ENCODE measurements around the gene TSPYL2. TPM values are rescaled to one million over a fixed set of nuclear protein-coding genes. Genes with fewer than 3 reads are reported as not detected.

Gene TSPYL2
- total RNA-seq, 2 donors from 2014 or later, result 6.2 to 11.6 TPM

DNA sequence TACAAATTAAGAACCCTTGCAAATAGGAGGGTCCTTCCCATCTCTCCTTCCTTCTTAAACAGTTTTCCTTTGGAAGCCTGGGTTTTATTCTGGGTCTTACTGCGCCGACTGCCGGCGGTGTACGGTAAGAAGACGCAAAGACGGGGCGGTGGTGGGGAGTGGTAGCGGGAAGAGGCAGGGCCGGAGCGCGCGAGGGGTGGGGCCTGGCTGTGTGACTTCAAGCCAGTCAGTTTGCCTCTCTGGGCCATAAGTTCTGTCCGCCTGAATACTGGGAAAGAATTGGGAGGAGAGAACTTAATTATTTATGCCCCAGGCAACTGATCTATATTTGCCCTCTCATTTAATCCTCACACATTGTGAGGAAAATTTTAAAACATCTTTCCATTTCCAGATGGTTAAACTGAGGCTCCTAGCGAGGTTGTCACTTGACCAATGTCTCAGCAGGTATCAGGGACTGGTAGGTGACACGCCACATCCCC lies 11.0 kb downstream of the TSPYL2 start:
- DNase-seq, result peak; percentile 87
- Histone ChIP-seq H3K27me3 (no peaks in the 10 kb centered on the region), H3K4me3 (peak overlapping the region; percentile 44), H3K36me3 (no peaks in the 10 kb centered on the region), H3K9ac (ENCODE audit: low read depth in 2 of 2, low read length in 2 of 2) (peak overlapping the region in 1 of 2 donors; percentile 74), H3K4me1 (no peaks in the 10 kb centered on the region), H3K27ac (peak overlapping the region; percentile 82), H3K9me3 (no peaks in the 10 kb centered on the region)
- TF ChIP-seq CTCF (IDR thresholded peaks at IDR 0.05), result no peak
- intact Hi-C loops (cut with DNase I), result no loop called here

GRCh38 chrX:53093748-53094581 lies 11.8 kb downstream of the TSPYL2 start, which contains the start of gene KANTR:
TSS of gene KANTR (plus strand) at chrX:53094142. CDS start at chrX:53124273, 30,131 bp downstream.
- Histone ChIP-seq H3K27ac (peak within 1 kb of the TSS; percentile 82), H3K36me3 (no peaks in the 10 kb centered on the region), H3K4me1 (no peaks in the 10 kb centered on the region), H3K27me3 (no peaks in the 10 kb centered on the region), H3K4me3 (peak within 1 kb of the TSS; percentile 44), H3K9me3 (no peaks in the 10 kb centered on the region), H3K9ac (ENCODE audit: low read depth in 2 of 2, low read length in 2 of 2) (peak within 1 kb of the TSS; percentile 57 to 74)
- peak; percentile 91 for DNase-seq
- intact Hi-C loops (cut with DNase I), result no loop called here
- no peak for TF ChIP-seq CTCF (IDR thresholded peaks at IDR 0.05)

DNA sequence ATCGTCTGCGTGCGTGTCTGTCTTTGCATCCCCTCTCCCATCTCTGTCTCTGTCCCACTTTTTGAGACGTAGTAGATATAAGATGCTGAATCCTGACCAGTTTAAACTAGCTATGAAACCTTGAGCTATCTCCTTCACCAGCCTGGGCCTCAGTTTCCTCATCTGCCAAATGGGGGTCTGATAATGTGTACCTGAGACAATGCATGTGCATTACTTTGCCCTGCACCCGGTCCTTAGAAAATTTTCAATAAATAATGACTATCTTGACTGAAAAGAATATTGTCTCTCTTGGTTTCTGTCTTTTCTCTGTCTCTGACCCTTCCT lies 12.4 kb downstream of the TSPYL2 start:
- no peak for DNase-seq

DNA sequence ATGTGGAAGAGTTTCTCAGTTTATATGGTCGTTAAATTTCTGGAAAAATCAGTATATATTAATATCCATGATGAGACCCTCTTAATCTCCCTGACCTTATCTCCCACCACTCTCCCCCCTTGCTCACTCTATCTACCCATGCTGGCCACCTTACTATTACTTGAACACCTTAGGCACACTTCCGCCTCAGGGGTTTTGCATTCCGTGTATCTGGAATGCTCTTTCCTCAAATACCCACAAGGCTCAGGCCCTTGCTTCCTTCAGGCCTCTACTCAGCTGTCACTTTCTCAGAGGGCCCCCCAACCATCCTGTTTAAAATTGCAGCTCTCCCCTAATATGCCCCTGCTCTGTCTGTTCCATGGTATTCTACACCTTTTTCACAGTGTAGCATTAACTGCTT lies 13.6 kb downstream of the TSPYL2 start:
- no peak for DNase-seq
- no peaks in the 10 kb centered on the region for H3K27me3 ChIP-seq
- no peak for TF ChIP-seq CTCF (IDR thresholded peaks at IDR 0.05)
- H3K4me3 ChIP-seq, result no peak overlapping the region
- no peaks in the 10 kb centered on the region for H3K9me3 ChIP-seq
- no peak overlapping the region for H3K27ac ChIP-seq
- no peaks in the 10 kb centered on the region for H3K4me1 ChIP-seq
- no peak overlapping the region for H3K9ac ChIP-seq (ENCODE audit: low read depth in 2 of 2, low read length in 2 of 2)
- H3K36me3 ChIP-seq, result no peaks in the 10 kb centered on the region
- intact Hi-C loops (cut with DNase I), result no loop called here

More for the DNA sequence above, 12.4 kb downstream of the TSPYL2 start:
- intact Hi-C loops (cut with DNase I), result no loop called here
- peak overlapping the region; percentile 82 for H3K27ac ChIP-seq
- no peaks in the 10 kb centered on the region for H3K36me3 ChIP-seq
- peak overlapping the region; percentile 27 to 63 for H3K9ac ChIP-seq (ENCODE audit: low read depth in 2 of 2, low read length in 2 of 2)
- peak overlapping the region; percentile 44 for H3K4me3 ChIP-seq
- no peaks in the 10 kb centered on the region for H3K9me3 ChIP-seq
- no peaks in the 10 kb centered on the region for H3K27me3 ChIP-seq
- H3K4me1 ChIP-seq, result no peaks in the 10 kb centered on the region
- TF ChIP-seq CTCF (IDR thresholded peaks at IDR 0.05), result no peak

- intact Hi-C loops (cut with DNase I), result no loop called here
Observed at GRCh38 chrX:53114864-53115549, 32.8 kb downstream of the TSPYL2 start.

More at GRCh38 chrX:53114864-53115549, 32.8 kb downstream of the TSPYL2 start:
- no peak overlapping the region for H3K4me3 ChIP-seq
- H3K4me1 ChIP-seq, result no peaks in the 10 kb centered on the region
- DNase-seq, result no peak
- H3K9ac ChIP-seq (ENCODE audit: low read depth in 2 of 2, low read length in 2 of 2), result no peak overlapping the region
- H3K27me3 ChIP-seq, result no peaks in the 10 kb centered on the region
- peak overlapping the region; percentile 12 for H3K27ac ChIP-seq
- no peaks in the 10 kb centered on the region for H3K9me3 ChIP-seq
- TF ChIP-seq CTCF (IDR thresholded peaks at IDR 0.05), result no peak
- no peaks in the 10 kb centered on the region for H3K36me3 ChIP-seq
